Mammary epithelial cell (primary cell): Measurements from ENCODE around the gene TRIM8.

Source experiments
- CTCF ChIP-seq, 2 donors: IDR thresholded peaks in 1 of 2; conservative IDR thresholded peaks in 1 of 2; 2 replicates each; pipeline ENCODE4 v1.5.1; 2011 to 2012; ENCODE audit warnings: inconsistent platforms in 2 of 2, low read length in 2 of 2, mild to moderate bottlenecking in 2 of 2, control low read depth in 1 of 2, low read depth in 1 of 2; ENCODE audit not compliant: insufficient read depth in 1 of 2; ENCODE audit errors: extremely low read depth in 1 of 2
- EZH2 ChIP-seq: IDR thresholded peaks from 2 replicates; pipeline ENCODE4 v1.6.1; 2012; ENCODE audit warnings: low read length, inconsistent platforms, borderline replicate concordance

DNA sequence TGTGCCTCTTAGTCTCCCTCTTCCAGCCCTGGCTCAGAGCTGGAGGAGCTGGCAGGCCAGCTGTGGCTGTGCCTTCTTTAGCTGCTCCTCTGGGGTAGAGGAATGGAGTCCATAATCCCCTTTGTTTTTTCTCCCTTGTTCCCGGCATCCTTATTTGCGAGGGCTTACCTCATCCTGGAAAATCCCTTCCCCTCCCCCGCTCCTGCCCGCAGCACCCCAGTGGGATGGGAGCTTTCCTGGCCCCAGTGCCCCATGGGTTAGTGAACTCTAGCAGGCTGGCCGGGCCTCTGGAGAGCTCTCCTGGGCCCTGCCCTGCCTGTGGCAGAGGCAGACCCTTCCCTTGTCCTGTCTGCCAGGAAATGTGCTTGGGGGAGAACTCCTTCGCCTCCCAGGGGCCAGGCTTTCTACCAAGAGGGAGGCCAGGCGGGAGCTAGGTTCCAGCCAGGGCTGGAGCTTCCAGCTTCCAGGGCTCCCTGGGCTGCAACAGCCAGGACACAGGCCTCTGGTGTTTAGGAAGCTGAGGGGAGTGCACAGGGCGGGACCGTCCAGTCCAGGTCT lies 16.5 kb upstream of the TRIM8 start:
- no peak for TF ChIP-seq CTCF (conservative IDR thresholded peaks at IDR 0.05 in 1 of 2, IDR thresholded peaks at IDR 0.05 in 1 of 2; ENCODE audit: extremely low read depth in 1 of 2, insufficient read depth in 1 of 2, low read depth in 1 of 2, low read length in 2 of 2)
- no peak for TF ChIP-seq EZH2
